Right lobe of liver (tissue), 6 donors: ENCODE results near the gene GRK6. TPM values are rescaled to one million over a fixed set of nuclear protein-coding genes. Genes with fewer than 3 reads are reported as not detected.

Experiments used
- ATAC-seq, 4 donors: fragments of 200-7000 bp; cut with Tn5 transposase; one replicate each; pipeline ENCODE4 v1.9.1; 2020; ENCODE audit warnings: mild to moderate bottlenecking in 4 of 4, moderate library complexity in 4 of 4
- DNase-seq, 3 donors: peaks; one replicate each; pipeline ENCODE4 v3.0.0-alpha.2; 2020
- H3K27ac ChIP-seq, 3 donors: fragments of 200-600 bp; one replicate each; pipeline ENCODE4 v1.8.0; 2022
- H3K27me3 ChIP-seq, 2 donors: fragments of 200-600 bp; one replicate each; pipeline ENCODE4 v1.8.0; 2022
- H3K36me3 ChIP-seq, 4 donors: fragments of 200-600 bp; sonication (generic) in 1 of 4; one replicate each; pipeline versions ENCODE4 v1.5.1 to v1.8.0; 2017 to 2022; ENCODE audit warnings: control low read depth in 1 of 4
- H3K4me1 ChIP-seq, 4 donors: fragments of 200-600 bp; sonication (generic) in 1 of 4; one replicate each; pipeline versions ENCODE4 v1.5.1 to v1.8.0; 2017 to 2022; ENCODE audit warnings: control low read depth in 1 of 4
- H3K4me3 ChIP-seq, 3 donors: fragments of 200-600 bp; one replicate each; pipeline ENCODE4 v1.8.0; 2022
- H3K9me3 ChIP-seq, 4 donors: fragments of 200-600 bp; sonication (generic) in 1 of 4; one replicate each; pipeline versions ENCODE4 v1.5.1 to v1.8.0; 2017 to 2022; ENCODE audit warnings: control low read depth in 1 of 4
- CTCF ChIP-seq, 4 donors: fragments of 200-600 bp in 3 of 4; fragments of 450-650 bp in 1 of 4; IDR thresholded peaks; one replicate each; pipeline versions ENCODE4 v1.5.1 to v1.8.0; 2016 to 2022; ENCODE audit warnings: antibody characterized with exemption in 4 of 4, mild to moderate bottlenecking in 2 of 4
- POLR2A ChIP-seq: fragments of 450-650 bp; IDR thresholded peaks from one replicate; pipeline ENCODE4 v1.6.1; 2017; ENCODE audit warnings: antibody characterized with exemption, mild to moderate bottlenecking
- whole genome bisulfite sequencing: methylation state at CpG from one replicate; pipeline ENCODE4 v1.1.6; 2018; ENCODE audit warnings: low coverage, low lambda C conversion rate; ENCODE audit not compliant: insufficient coverage; ENCODE audit errors: missing lambda C conversion rate; 5-methylcytosine and 5-hydroxymethylcytosine counted together
- intact Hi-C, 2 donors: fragments of 100-400 bp; cut with DNase I; formaldehyde crosslinking; loops; one replicate each; pipeline versions ENCODE4 v1.11.2 to v1.14.1; 2022
- total RNA-seq, 6 experiments: library from RNA; depleted of rRNA in 2 of 6; stranded (reverse); fragments of >200 nt in 2 of 6; fragmentation: NEBNext Ultra II Directional in 3 of 6; extraction: Animal tissue kit (Norgen Biotek cat#: 25700) in 3 of 6; gene quantifications; one replicate each; pipeline versions ENCODE4 v1.1.0 to v1.2.4, GENCODE V29; 2016 to 2023
- donor health status: DM: no; HTN: yes; CAD: no.
- donor health status: DM: no; HTN: no; CAD: no.
- donor health status: DM: no; HTN: no; CAD: no.
- donor health status: DM: no; HTN: yes; CAD: no.
- donor health status: DM: no; HTN: yes; CAD: no.

Gene GRK6
- total RNA-seq, 6 experiments from 2014 or later = 6.1 to 10.8 (median 10.0) TPM

- Histone ChIP-seq H3K36me3 (no peaks in the 10 kb centered on the region), H3K9me3 (no peaks in the 10 kb centered on the region), H3K27ac (peak within 1 kb of the TSS in 1 of 3 donors; percentile 29), H3K4me3 (peak within 1 kb of the TSS; percentile 51 to 66 (median 57)), H3K4me1 (peaks cover 0 to 18% (median 1%) of the 10 kb centered on the region in 4 donors), H3K27me3 (no peaks in the 10 kb centered on the region)
- ATAC-seq (peak; percentile 58 to 82 (median 76)), DNase-seq (peak in 2 of 3 donors; percentile 72 to 79)
- intact Hi-C loops = no loop called here
- WGBS = no CpG with 5 or more reads among the region's 89 CpGs
- TF ChIP-seq CTCF (IDR thresholded peaks at IDR 0.05) = peak in 3 of 4 donors; percentile 6 to 26 (median 25)
- TF ChIP-seq POLR2A = peak; percentile 52
Observed at GRCh38 chr5:177446200-177447065, 20.0 kb downstream of the GRK6 start, which contains the start of gene PRR7. Gene PRR7 (plus strand): TSS chr5:177446814. CDS start chr5:177455068, 8,254 bp downstream.

- DNase-seq = peak in 1 of 3 donors; percentile 69
- H3K4me3 ChIP-seq = peak overlapping the region; percentile 51 to 66 (median 57)
- intact Hi-C loops = no loop called here
- no peaks in the 10 kb centered on the region for H3K36me3 ChIP-seq
- peaks cover 0 to 18% (median 1%) of the 10 kb centered on the region in 4 donors for H3K4me1 ChIP-seq
- TF ChIP-seq POLR2A (no peak), CTCF (IDR thresholded peaks at IDR 0.05) (no peak)
- H3K9me3 ChIP-seq = no peaks in the 10 kb centered on the region
- peak in 3 of 4 donors; percentile 1 to 20 (median 2) for ATAC-seq
- H3K27ac ChIP-seq = peak overlapping the region in 1 of 3 donors; percentile 29
- WGBS = 0% methylated on average over 1 of the region's 52 CpGs
- H3K27me3 ChIP-seq = no peaks in the 10 kb centered on the region
Observed at GRCh38 chr5:177447066-177447610, 20.7 kb downstream of the GRK6 start.

GRCh38 chr5:177447611-177448243, 21.3 kb downstream of the GRK6 start:
- 0% methylated on average over 2 of the region's 23 CpGs for WGBS
- TF ChIP-seq CTCF (IDR thresholded peaks at IDR 0.05) (no peak), POLR2A (peak; percentile 17)
- intact Hi-C loops = no loop called here
- no peak overlapping the region for H3K4me3 ChIP-seq
- DNase-seq (peak; percentile 72 to 85 (median 72)), ATAC-seq (peak; percentile 31 to 82 (median 52))
- no peak overlapping the region for H3K27ac ChIP-seq
- H3K4me1 ChIP-seq = peaks cover 0 to 18% (median 1%) of the 10 kb centered on the region in 4 donors
- H3K27me3 ChIP-seq = no peaks in the 10 kb centered on the region
- H3K36me3 ChIP-seq = no peaks in the 10 kb centered on the region
- H3K9me3 ChIP-seq = no peaks in the 10 kb centered on the region

GRCh38 chr5:177448244-177448950, 21.9 kb downstream of the GRK6 start:
- DNase-seq = no peak
- Histone ChIP-seq H3K4me1 (peaks cover 0 to 18% (median 1%) of the 10 kb centered on the region in 4 donors), H3K27ac (no peak overlapping the region), H3K36me3 (no peaks in the 10 kb centered on the region), H3K4me3 (no peak overlapping the region), H3K9me3 (no peaks in the 10 kb centered on the region), H3K27me3 (no peaks in the 10 kb centered on the region)
- WGBS = 78% methylated on average over 5 of the region's 6 CpGs
- no peak for ATAC-seq
- intact Hi-C loops = no loop called here
- no peak for TF ChIP-seq CTCF (IDR thresholded peaks at IDR 0.05)
- no peak for TF ChIP-seq POLR2A
